CD4-positive, alpha-beta T cell treated with Interleukin-15 for 4 hours (primary cell): ENCODE results near the gene SGSM1.

Experiments
- DNase-seq: peaks from one replicate; pipeline ENCODE4 v3.0.0-alpha.2; 2020; ENCODE audit warnings: low spot score

The SGSM1 gene

GRCh38 chr22:24806663-24807001, 621 bp downstream of the SGSM1 start:
- no peak for DNase-seq

- no peak for DNase-seq
Measured at GRCh38 chr22:24807284-24807950, 1.4 kb downstream of the SGSM1 start.

DNA sequence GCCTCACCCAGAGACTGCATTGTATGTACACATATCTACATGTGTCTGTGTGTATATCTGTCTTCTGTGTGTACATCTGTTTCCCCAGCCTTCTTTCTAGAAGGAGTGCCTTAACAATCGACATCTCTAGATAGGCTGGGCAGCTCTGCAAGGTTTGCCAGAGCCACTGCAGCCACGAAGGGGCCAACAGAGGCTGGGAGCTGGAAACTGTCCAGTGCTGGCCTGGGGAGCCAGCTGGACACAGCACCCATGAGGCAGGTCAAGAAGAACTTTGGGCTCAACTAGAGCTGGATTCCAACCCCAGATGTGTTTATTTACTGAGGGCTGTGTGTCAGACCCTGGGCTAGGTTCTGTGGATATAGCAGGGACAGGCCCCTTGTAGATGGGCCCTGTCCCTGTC, 3.3 kb downstream of the SGSM1 start:
- DNase-seq: no peak

GRCh38 chr22:24810043-24810749, 4.2 kb downstream of the SGSM1 start:
- DNase-seq: no peak

DNA sequence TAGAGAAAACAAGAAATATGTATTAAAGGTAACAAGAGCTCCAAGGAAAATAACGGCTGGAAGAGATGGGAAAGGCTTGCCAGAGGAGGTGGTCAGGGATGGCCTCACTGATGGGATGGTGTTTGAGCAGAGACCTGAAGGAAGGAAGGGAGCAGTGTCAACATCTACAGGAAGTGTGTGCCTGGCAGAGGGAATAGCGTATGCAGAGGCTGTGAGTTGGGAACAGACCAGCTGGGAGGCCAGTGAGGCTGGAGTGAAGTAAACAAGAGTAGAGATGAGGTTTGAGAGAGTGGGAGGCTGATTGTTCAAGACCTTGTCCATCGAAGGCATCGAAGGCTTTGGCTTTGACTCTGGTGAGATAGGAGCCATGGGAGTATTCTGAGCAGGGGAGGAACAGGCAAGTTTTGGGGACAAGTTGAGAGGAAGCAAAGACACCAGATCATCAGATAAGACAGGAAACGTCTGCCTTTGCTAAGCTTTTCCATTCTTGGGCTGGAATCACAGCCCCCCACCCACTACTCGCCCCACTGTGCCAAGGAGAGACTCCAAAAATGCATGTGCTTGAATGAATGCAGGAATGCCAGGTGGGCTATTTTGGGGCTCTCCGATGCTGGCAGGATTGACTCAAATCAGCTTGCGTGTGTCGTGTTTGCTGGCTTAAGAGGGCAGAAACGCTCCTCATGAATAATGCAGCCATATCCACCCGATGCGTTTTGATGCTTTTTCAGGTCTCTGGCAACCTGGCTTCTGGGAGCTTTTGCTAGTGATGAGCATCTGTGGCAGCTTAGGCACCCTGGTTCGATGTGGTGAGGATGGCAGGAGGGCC, 7.2 kb downstream of the SGSM1 start:
- DNase-seq: no peak

- no peak for DNase-seq
Measured at GRCh38 chr22:24813861-24814770, 8.1 kb downstream of the SGSM1 start.

DNA sequence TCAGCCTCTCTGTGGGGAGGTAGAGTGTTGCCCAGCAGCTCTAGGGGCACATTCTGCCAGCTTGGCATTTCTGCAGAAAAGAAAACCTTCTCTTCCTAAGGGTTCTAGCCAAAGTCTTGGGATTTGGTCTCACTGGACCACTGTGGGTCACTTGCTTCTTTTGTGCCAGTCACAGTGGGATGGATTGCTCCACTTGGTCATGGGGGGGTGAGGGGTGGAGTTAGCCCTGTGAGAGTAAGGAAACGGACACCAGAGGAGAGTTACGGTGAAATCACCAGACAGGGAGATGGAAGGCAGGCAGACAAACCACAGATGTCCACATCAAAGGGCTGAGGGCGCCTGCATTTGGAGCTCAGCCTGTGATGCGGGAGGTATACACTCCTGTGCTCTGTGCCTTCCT, 10.8 kb downstream of the SGSM1 start:
- no peak for DNase-seq

DNA sequence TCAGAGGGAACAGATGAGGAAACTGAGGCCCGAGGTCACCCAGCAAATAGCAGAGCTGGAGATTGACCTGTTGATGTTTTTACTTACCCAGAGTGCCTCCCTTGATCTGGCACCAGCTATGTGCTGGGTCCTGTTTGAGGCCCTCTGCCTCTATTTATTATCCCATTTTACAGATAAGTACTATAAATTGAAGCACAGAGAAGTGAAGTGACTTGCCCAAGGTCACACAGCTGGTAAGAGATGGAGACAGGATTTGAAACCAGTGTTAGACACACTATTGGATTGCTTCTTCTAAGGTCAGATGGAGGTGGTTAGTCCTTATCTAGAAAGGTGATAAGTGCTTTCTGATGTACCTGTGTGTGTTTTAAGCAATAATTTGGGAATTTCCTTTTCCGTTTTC, 13.5 kb downstream of the SGSM1 start:
- DNase-seq: no peak

DNA sequence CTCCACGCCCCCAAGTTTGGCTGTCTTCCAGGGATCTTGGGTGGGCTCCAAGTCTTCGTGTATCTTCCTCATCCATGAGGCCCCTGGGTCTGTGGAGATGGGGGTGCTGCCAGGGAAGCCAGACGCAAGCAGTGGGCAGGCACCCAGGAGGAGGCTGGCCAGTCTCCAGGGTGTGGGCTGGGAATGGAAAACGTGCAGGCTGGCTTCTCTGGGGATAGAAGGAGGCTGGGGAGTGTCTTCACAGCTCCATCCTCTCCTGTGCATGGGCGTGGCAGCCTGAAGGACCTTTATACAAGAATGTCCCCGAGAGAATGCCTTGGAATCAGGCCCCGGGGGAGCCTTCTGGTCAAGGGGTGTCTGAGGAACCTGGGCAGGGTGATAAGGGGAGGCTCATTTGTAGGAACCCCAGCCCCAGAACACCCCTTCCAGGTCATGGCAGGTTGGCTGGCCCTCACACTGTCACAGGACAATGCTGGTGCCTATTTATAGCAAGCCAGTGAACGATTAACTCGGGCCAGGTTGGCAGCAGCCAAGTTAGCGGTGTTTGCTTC, 14.0 kb downstream of the SGSM1 start:
- DNase-seq: no peak

- no peak for DNase-seq
Measured at GRCh38 chr22:24822471-24822870, 16.5 kb downstream of the SGSM1 start.

DNA sequence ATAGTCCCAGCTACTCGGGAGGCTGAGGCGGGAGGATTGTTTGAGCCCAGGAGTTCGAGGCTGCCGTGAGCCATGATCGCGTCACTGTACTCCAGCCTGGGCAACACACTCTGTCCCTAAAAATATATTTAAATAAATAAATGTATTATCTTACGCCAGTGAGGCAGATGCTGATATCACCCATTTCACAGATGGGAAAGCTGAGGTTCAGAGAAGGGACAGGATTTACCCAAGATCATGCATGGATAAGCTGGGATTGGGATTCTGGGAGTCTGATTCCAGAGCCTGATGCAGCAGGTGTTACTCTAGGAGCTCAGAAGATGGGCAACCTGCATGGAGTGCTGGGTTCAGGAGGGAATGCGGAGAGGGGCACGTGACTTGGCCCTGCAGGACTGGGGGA, 17.8 kb downstream of the SGSM1 start:
- DNase-seq: no peak

GRCh38 chr22:24824250-24824649, 18.2 kb downstream of the SGSM1 start:
- no peak for DNase-seq

- DNase-seq: no peak
Measured at GRCh38 chr22:24824915-24825314, 18.9 kb downstream of the SGSM1 start.

GRCh38 chr22:24826710-24827285, 20.8 kb downstream of the SGSM1 start:
- DNase-seq: no peak

- DNase-seq: no peak
Measured at GRCh38 chr22:24827296-24827695, 21.3 kb downstream of the SGSM1 start.

DNA sequence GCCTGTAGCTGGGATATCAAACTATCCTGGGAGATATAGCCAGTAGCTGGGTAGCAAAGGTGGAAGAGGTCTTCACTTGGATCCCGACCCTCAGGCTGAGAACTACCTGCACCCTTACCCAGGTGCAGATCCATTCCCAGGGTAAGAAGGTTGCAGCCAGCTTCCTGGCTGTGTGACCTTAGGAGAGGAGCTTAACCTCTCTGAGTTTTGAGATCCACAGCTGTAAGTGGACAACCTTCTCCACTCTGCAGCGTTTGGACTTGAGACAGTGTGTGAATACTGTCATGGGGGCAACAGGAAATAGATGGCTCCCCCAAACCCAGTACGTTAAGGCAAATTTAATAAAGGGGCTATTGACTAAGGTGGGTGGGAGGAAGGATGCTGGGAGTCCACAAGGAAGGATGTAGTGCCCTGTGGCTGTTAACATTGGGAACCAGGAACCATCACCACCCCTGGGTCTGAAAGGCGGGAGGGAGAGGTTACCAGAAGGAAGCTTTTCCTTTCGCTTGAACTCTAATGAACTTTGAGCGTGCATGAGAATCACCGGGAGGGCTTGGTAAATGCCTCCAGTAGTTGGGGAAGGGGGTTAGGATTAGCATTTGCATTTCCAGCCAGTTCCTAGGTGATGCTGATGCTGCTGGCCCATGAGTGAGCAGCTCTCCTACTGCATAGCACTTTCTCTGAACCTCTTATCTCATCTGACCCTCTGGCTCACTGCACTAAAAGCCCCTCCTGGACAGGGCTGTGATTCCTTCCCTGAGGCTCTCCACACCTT, 24.4 kb downstream of the SGSM1 start:
- DNase-seq: no peak

DNA sequence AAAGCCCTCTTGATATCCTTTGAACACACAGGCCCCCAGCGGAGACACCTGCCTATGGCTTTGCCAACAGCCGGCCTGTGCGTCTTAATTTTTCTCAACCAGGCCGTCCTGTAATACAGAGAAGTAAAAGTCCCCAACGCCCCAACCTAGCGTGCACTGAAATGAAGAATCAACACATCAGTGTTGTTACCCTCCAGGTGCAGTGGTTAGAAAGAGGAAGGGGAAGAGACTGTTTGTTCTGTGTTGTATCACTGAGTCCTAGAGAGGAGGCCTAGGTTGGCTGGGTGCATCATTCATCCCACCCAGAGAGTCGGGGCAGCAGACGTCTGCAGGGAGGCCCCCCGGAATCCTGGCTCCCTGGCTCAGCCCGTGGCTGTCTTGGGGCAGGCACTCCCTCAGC, 25.7 kb downstream of the SGSM1 start:
- DNase-seq: no peak

DNA sequence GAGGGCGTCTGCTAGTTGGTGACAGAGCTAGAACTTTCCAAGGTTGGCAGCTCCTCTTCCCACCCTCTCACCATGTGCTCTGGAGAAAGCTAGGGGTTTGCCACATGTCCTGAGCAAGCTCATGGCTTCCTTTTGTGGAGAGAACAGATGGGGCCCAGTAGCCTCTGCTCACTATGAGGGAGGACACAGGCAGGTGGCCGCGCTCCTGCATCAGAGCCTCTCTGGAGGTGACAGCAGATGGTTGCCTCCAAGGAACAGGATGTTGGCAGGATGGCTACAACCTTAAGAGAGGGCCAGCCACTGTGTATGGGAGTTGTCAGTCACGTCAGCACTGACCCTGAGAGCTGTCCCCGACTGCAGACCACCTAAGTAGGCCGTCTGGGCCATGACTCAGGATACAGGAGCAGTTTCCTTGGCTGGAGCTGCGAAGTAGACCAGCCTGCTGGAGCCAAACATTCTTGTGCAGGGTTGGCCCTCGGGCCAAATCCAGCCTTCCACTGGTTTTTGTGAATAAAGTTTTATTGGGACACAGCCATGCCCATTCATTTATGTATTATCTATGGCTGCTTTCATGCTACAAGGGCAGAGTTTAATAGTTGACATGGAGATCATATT, 28.0 kb downstream of the SGSM1 start:
- no peak for DNase-seq

GRCh38 chr22:24834845-24835570, 29.0 kb downstream of the SGSM1 start:
- no peak for DNase-seq

DNA sequence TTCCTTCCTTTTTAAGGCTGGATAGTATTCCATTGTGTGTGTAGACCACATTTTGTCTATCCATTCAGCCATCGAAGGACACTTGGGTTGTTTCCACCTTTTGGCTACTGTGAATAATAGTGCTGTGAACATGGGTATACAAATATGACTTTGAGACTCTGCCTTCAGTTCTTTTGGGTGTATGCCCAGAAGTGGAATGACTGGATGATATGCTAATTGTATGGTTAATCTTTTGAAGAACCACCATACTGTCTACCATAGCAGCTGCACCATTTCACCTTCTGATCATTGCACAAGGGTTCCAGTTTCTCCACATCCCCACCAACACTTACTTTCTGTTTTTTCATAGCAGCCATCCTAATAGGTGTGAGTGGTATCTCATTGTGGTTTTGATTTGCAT, 30.3 kb downstream of the SGSM1 start:
- DNase-seq: no peak
